Kidney tubule cell (primary cell): Measurements from ENCODE around the gene RHEBL1.

Experiments used
- DNase-seq: peaks from one replicate; pipeline ENCODE4 v3.0.0-alpha.2; 2018; ENCODE audit warnings: low spot score

RHEBL1 gene

DNA sequence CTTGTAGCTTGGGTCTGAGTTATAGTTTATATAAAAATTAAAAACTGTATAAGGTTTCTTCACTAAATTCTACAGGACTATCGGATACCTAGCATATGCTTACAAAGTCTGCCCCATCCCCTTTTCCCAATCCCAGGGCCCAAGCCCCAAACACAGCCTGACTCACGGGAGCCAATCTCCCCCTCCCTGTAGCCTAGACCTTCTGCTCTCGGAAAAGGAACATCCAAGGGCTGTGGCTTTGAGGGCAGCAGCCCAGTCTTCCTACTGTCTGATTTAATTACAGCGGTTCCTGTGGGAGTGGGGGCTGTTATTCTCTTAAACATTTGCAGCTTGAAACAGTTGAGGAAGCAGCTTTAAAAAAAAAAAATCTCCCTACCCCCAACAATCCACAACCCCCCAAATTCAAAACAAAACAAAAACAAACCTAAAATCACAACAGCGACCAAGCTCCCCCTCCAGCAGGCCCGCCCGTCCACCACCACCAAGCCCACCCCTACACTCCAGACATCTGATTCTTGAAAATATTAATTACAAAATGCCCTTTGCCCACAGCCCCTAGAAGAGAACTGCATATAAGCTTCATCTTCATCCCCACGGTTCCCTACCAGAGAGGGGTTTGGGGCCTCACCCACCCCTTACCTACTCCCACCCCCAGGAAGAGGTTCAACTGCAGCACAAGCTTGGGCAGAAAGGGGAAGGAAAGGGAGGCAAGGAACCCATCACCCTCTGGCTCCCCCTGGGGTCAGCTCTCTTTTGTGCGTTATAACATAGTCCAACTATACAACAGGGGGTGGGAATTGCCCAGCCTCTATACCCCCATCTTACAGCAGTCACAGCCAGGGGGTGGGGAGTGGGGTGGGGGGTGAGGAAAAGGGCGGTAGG, 50.1 kb downstream of the RHEBL1 start:
- peak; percentile 31 for DNase-seq

DNA sequence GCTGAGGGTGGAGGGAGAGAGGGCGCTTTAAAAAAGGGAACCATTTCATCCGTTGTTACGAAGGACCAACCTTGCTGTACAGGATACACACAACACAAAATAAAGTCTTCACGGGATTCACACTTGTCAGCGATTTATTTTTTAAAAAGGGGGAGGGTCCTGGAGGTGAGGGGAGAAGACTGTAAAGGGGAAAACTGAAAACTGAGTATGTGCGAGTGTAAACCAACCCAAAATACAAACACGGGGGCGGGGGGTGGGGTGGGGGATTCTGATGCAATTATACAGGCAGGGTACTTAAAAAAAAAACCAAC, 50.7 kb downstream of the RHEBL1 start:
- no peak for DNase-seq

DNA sequence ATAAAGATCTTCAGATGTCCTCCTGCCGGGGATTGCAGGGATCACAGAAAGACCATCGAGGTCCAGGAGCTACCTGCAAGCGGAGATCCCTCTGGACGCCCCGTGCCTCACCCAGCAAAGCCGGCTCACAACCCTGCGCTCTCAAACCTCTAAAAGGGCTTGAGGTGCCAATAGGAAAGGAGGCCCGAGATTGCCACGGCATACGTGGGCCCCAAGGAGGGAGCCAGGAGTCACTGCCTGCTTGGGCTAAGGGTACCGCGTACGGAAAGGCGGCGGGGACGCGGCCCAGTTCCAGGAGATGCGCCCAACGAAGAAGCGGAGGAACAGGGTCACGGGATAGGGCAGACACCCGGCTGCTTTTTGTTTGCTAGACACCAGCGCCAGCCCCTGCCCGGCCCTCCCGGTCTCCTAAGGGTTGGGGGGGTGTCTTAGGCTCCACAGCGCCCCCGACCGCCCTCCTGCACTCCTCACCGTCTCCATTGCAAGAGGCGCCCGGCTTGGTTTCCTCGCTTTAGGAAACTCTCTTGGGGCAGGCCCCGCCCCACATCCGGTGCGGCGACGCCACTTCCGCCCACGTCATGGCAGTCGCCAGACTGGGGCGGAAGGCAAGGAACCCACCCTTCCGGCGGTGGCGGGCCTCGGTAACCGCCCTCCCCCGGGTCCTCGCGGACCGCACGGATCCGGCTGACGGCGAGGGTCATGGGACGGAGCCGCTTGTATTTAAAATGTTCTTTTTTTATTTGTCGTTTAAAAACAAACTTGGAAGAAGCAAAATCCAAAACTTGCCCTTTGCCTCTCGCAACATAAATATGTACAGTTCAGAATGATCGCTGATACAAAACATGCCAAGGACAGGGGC, 51.3 kb downstream of the RHEBL1 start, which contains the start of gene PRKAG1:
TSS of gene PRKAG1 (minus strand) at position 516 of the 859 bp plus-strand sequence. CDS start at position 480, 36 bp downstream.
- peak; percentile 97 for DNase-seq

DNA sequence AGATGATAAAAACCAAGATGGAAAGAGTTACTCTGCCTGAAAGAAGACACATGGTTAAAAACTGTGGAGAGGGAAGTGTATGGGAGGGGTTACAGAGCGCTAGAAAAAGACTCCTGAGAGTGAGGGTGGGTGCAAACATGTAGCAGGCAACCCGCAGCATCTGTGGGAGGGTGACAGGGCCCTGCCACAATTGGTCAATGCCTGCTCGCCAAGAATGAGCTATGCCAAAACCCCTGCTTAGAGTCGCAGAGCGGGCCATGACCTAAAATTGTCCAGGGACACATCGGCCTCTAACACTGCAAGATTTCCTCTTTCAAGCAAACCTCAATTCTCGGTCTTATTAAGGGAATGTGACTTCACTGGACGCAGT, 51.9 kb downstream of the RHEBL1 start:
- peak; percentile 53 for DNase-seq

DNA sequence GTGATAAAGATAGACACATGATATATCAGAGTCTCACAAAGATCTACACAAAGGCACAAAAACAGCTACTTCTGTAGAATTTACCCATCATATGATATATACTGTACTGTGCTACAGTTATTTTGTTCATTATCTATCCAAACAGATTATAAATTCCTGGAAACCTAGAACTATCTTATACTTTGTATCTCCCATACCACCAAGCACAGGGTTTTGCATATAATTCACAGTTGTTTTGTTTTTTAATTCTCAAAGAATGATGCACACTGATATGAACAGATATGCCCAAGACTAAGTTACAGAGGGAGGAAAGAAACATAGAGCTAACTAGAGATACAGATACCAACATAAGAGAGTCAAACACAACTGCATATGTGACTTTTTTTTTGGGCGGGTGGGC, 54.6 kb downstream of the RHEBL1 start:
- no peak for DNase-seq
